ENCODE data around the gene BRD3.
A peak's percentile ranks its signal among the peaks of the same experiment; 100 is the strongest.

Gene BRD3

GRCh38 chr9:134027561-134027960 is 40.3 kb downstream of the BRD3 start:
- no peak overlapping the region for H3K4me3 ChIP-seq (ENCODE audit: control insufficient read depth, low read depth, low read length)
- TF ChIP-seq CTCF (conservative IDR thresholded peaks at IDR 0.05; ENCODE audit: control insufficient read depth, insufficient read depth, low read depth, low read length): no peak
- no peak for DNase-seq (ENCODE audit: low read depth)

DNA sequence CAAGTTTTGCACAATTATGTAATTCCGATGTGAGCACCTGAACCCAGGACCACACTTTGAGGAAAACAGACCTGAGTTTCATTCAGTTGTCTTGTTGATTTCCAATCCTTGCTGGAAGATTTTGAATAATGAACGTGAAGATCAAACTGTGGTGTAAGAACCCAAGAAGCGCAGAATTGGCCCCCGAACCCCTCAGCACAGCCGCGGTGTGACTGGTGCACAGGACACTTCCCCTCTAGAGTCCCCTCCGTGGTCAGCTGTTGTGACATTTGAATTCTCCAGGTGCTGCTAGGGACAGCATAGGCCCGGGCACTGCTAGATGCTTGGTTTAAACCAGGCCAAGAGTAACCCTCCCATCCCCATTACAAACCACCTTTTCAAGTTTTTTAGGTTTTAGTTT is 40.8 kb downstream of the BRD3 start:
- no peak for DNase-seq (ENCODE audit: low read depth)
- H3K4me3 ChIP-seq (ENCODE audit: control insufficient read depth, low read depth, low read length): no peak overlapping the region

DNA sequence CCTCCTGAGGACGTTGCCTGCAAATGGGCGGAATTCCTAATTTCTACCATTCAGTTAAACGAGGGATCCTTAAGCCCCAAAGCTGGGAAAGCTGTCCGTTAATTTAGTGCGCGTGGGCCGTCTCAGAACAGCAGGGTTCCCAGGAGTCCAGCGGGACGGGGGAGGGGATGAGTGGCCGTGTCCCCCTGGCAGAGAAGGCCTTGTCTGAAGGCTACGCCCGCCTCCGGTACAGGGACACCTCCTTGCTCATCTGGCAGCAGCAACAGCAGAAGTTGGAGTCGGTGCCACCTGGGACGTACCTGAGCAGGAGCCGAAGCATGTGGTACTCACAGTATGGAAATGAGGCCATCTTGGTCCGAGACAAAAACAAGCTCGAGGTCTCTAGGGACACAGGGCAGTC is 41.2 kb downstream of the BRD3 start:
- no peak overlapping the region for H3K4me3 ChIP-seq (ENCODE audit: control insufficient read depth, low read depth, low read length)

More for the DNA sequence above, 40.8 kb downstream of the BRD3 start:
- TF ChIP-seq CTCF (conservative IDR thresholded peaks at IDR 0.05; ENCODE audit: control insufficient read depth, insufficient read depth, low read depth, low read length): no peak

GRCh38 chr9:134025606-134026541 is 42.0 kb downstream of the BRD3 start:
- DNase-seq (ENCODE audit: low read depth): peak; percentile 33
- TF ChIP-seq CTCF (conservative IDR thresholded peaks at IDR 0.05; ENCODE audit: control insufficient read depth, insufficient read depth, low read depth, low read length): peak; percentile 8
- H3K4me3 ChIP-seq (ENCODE audit: control insufficient read depth, low read depth, low read length): peak overlapping the region; percentile 75

More for the DNA sequence above, 41.2 kb downstream of the BRD3 start:
- no peak for TF ChIP-seq CTCF (conservative IDR thresholded peaks at IDR 0.05; ENCODE audit: control insufficient read depth, insufficient read depth, low read depth, low read length)
- no peak for DNase-seq (ENCODE audit: low read depth)

DNA sequence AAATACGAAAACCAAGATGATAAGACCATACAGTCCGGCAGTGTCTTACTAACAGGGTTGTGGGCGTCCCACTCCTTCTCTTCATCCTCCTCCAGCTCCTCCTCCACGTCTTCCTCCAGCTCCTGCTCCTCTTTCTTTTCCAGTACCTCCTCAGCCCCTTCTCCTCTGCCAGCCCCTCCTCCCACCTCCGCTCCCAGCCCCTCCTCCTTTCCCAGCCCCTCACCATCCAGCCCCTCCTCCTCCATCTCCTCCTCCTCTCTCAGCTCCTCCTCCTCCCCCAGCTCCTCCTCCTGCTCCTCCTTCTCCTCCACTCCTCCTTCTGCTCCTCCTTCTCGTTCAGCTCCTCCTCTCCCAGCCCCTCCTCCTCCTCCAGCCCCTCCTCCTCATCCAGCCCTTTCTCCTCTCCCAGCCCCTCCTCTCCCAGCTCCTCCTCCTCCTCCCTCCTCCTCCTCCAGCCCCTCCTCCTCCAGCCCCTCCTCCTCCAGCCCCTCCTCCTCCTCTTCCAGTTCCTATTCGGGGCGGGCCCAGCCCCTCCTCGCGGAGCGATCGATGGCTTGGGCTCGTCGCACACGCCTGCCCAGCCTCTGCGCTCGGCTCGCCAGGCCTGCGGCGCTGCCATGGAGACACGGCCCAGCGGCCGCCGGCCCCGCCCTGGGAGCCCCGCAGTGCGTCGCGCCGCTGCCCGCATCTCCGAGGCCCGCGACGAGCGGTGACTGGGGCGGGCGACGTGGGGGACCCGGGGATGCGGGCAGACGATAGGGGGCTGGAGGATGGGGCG is 42.8 kb downstream of the BRD3 start, which contains the start of gene BRD3OS:
Gene BRD3OS, plus strand, starts transcription at position 654 of the 778 bp plus-strand sequence. CDS start 1,267 bp downstream, outside the sequence.
- H3K4me3 ChIP-seq (ENCODE audit: control insufficient read depth, low read depth, low read length): peak within 1 kb of the TSS; percentile 75
- no peak for TF ChIP-seq CTCF (conservative IDR thresholded peaks at IDR 0.05; ENCODE audit: control insufficient read depth, insufficient read depth, low read depth, low read length)
- DNase-seq (ENCODE audit: low read depth): peak; percentile 99

GRCh38 chr9:134024214-134024792 is 43.5 kb downstream of the BRD3 start:
- peak overlapping the region; percentile 44 for H3K4me3 ChIP-seq (ENCODE audit: control insufficient read depth, low read depth, low read length)
- no peak for DNase-seq (ENCODE audit: low read depth)
- TF ChIP-seq CTCF (conservative IDR thresholded peaks at IDR 0.05; ENCODE audit: control insufficient read depth, insufficient read depth, low read depth, low read length): no peak

All from fibroblast of mammary gland (primary cell).